SK-N-MC (cell line): ENCODE results near the gene CRISPLD2.

ENCODE experiments used
- DNase-seq: peaks from one replicate; pipeline ENCODE4 v3.0.0-alpha.2; 2011; ENCODE audit warnings: low read depth, low spot score
- H3K27ac ChIP-seq: fragments of 200-600 bp; sonication (generic); 2 replicates; pipeline ENCODE4 v1.5.1; 2016; ENCODE audit warnings: mixed run types
- H3K36me3 ChIP-seq: fragments of 200-600 bp; sonication (generic); 2 replicates; pipeline ENCODE4 v1.6.1; 2017; ENCODE audit warnings: antibody characterized with exemption, low read length, mixed read lengths; ENCODE audit not compliant: insufficient read depth
- H3K4me3 ChIP-seq: fragments of 200-600 bp; sonication (generic); 2 replicates; pipeline ENCODE4 v1.5.1; 2016
- H3K9ac ChIP-seq: fragments of 200-600 bp; sonication (generic); 2 replicates; pipeline ENCODE4 v1.8.0; 2017; ENCODE audit warnings: mixed run types, mixed read lengths; ENCODE audit not compliant: insufficient read length
- H3K9me3 ChIP-seq: fragments of 200-600 bp; sonication (generic); 2 replicates; pipeline ENCODE4 v1.6.1; 2017; ENCODE audit warnings: low read depth, mild to moderate bottlenecking, antibody characterized with exemption, low read length, moderate library complexity, mixed read lengths
- EZH2 ChIP-seq: fragments of 200-600 bp; sonication (generic); IDR thresholded peaks from one replicate; pipeline ENCODE4 v1.6.1; 2017; ENCODE audit warnings: antibody characterized with exemption
- FOXP2 ChIP-seq: optimal IDR thresholded peaks from 2 replicates; pipeline ENCODE3; 2011; ENCODE audit warnings: mild to moderate bottlenecking, moderate library complexity; ENCODE audit not compliant: insufficient read depth; ENCODE audit errors: extremely low read length, control extremely low read depth
- POLR2AphosphoS5 ChIP-seq: IDR thresholded peaks from 2 replicates; pipeline ENCODE4 v1.6.1; 2012; ENCODE audit warnings: mild to moderate bottlenecking, low read depth, low read length, borderline replicate concordance

CRISPLD2 gene

DNA sequence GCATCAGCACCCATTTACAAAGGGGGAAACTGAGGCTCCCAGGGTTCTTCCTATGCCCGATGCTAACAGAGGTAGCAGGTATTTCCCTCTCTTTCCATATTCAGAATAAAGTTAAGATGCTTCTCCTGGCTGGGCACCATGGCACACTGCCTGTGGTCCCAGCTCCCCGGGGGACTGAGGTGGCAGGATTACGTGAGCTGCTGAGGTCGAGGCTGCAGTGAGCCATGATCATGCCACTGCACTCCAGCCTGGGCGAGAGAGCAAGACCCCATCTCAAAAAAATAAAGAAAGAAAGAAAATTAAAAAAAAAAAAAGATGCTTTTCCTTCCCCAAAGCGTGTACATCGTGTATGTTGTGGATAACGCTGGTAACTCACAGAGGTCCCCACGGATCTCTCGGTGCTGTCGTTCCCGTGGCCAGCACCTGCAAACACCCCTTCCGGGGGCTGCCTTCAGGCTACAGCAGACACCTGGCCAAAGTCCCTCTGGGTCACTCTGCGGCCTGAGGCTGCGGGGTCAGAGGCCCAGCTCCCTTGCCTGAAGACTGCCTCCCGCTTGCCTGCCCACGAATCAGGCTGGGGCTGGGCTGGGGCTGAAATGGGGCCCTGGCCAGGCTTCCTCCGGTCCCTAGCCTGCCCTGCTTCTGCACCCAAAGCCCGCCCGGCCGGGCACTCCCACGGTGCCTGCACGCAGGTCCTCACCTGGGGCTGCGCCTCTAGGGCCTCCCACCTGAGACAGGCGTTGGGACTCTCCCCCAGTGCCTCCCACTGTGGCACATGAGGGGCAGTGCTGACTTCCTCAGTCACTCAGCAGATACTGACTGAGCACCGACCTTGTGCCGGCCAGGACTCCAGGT, 128.4 kb downstream of the CRISPLD2 start:
- Histone ChIP-seq H3K4me3 (no peak overlapping the region), H3K9me3 (no peaks in the 10 kb centered on the region), H3K36me3 (no peaks in the 10 kb centered on the region), H3K9ac (no peak overlapping the region), H3K27ac (no peak overlapping the region)
- no peak for DNase-seq
- TF ChIP-seq EZH2 (no peak), FOXP2 (no peak), POLR2AphosphoS5 (no peak)

DNA sequence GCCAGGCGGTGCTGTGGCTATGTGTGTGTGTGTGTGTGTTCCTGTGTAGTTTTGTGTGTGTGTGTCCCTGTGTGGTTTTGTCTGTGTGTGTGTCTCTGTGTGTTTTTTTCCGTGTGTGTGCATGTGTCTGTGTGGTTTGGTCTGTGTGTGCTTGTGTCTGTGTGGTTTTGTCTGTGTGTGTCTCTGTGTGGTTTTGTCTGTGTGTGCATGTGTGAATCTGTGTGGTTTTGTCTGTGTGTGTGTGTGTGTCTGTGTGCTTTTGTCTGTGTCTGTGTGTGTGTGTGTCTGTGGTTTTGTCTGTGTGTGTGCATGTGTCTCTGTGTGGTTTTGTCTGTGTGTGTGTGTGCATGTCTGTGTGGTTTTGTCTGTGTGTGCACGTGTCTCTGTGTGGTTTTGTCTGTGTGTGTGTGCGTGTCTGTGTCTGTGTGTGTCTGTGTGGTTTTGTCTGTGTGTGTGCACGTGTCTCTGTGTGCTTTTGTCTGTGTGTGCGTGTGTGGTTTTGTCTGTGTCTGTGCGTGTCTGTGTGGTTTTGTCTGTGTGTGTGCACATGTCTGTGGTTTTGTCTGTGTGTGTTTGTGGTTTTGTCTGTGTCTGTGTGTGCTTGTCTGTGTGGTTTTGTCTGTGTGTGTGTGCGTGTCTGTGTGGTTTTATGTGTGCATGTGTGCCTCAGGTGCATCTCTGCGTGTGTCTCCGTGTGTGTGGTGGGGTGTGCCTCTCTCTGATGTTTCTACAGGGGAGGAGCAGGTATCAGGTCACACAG, 129.2 kb downstream of the CRISPLD2 start:
- DNase-seq, result no peak
- no peak for TF ChIP-seq EZH2
- TF ChIP-seq POLR2AphosphoS5, result no peak
- no peak for TF ChIP-seq FOXP2
- H3K9ac ChIP-seq, result no peak overlapping the region
- H3K9me3 ChIP-seq, result no peaks in the 10 kb centered on the region
- H3K27ac ChIP-seq, result no peak overlapping the region
- H3K36me3 ChIP-seq, result no peaks in the 10 kb centered on the region
- no peak overlapping the region for H3K4me3 ChIP-seq

DNA sequence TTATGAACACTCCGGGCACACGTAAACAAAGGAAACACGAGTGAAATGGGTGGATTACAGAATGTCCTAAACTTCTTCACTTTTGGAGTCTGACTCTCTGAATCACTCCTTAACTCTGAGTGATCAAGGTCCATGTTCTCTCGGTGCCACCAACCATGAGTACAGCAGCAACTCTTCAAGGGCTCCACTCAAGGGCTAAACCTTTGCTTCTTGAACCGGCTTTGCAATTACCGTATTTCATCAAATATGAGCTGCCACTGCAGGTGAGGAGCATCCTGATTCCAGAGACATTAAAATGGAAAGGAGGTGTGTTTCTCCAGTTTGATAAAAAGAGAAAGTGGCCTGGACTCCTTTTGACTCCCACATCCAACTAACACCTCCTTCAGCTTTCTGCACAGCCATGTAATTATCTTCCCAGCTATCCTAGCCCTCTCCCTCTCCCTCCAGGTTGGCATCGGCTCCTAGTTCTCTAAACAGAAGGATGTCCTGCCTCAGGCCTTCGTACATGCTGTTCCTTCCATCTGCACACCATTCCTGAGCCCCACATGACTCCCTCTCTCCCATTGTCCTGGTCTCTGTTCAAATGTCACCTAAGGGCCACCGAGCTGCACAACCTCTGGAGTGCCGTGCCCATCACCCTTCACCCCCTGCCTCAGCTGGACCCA, 130.1 kb downstream of the CRISPLD2 start:
- Histone ChIP-seq H3K9me3 (no peaks in the 10 kb centered on the region), H3K36me3 (no peaks in the 10 kb centered on the region), H3K9ac (no peak overlapping the region), H3K4me3 (no peak overlapping the region), H3K27ac (no peak overlapping the region)
- TF ChIP-seq EZH2 (no peak), FOXP2 (no peak), POLR2AphosphoS5 (no peak)
- no peak for DNase-seq

- TF ChIP-seq POLR2AphosphoS5 (no peak), EZH2 (no peak), FOXP2 (no peak)
- Histone ChIP-seq H3K9me3 (no peaks in the 10 kb centered on the region), H3K27ac (no peak overlapping the region), H3K9ac (no peak overlapping the region), H3K36me3 (no peaks in the 10 kb centered on the region), H3K4me3 (no peak overlapping the region)
- DNase-seq, result no peak
Measured at GRCh38 chr16:84950906-84951305, 131.1 kb downstream of the CRISPLD2 start.

DNA sequence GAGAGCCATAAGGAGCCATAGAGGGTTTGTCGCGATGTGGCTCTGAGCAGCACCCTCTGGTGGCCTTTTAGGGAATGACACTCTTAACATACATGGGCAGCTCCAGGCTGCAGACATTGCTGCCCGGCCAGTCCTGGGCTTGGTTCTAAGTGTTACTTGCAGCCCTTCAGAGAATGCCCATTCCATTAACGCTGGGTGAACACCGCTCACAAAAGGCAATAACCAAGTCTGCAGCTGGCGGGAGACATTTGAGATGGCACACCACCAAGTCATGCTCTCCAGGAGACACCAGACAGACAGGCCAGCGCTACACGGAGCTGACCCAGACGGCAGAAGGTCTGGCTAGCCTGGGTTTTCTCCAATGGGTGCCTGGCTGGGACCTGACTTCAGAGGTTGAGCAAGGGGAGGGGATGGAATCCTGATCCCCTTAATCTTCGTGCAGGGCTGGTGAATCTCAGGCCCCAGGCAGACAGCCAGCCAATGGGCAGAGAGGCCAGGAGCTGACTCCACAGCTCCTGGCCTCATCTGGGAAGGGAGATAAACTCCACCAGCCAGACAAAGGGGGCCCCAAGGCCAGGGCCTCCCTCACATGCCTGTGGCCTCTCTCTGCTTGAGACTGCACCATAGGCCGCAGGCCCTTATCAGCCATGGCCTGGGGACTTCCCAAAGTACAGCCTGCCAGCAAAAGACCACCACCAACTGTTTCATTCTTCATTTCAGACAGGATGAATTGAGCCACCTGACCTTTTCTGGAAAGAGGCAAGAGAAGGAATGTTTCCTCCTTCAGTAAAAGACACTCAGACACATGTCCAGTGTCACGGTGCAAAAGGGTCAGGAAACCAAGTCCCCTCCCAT, 132.8 kb downstream of the CRISPLD2 start:
- Histone ChIP-seq H3K36me3 (no peaks in the 10 kb centered on the region), H3K4me3 (no peak overlapping the region), H3K9me3 (no peaks in the 10 kb centered on the region), H3K27ac (no peak overlapping the region), H3K9ac (no peak overlapping the region)
- DNase-seq, result no peak
- TF ChIP-seq FOXP2 (no peak), EZH2 (no peak), POLR2AphosphoS5 (no peak)

- H3K36me3 ChIP-seq, result no peaks in the 10 kb centered on the region
- no peak overlapping the region for H3K9ac ChIP-seq
- H3K27ac ChIP-seq, result no peak overlapping the region
- TF ChIP-seq FOXP2 (no peak), EZH2 (no peak), POLR2AphosphoS5 (no peak)
- H3K9me3 ChIP-seq, result no peaks in the 10 kb centered on the region
- H3K4me3 ChIP-seq, result no peak overlapping the region
- DNase-seq, result no peak
Measured at GRCh38 chr16:84953190-84953746, 133.5 kb downstream of the CRISPLD2 start.

- no peak for DNase-seq
- Histone ChIP-seq H3K27ac (no peak overlapping the region), H3K4me3 (no peak overlapping the region), H3K36me3 (no peaks in the 10 kb centered on the region), H3K9me3 (no peaks in the 10 kb centered on the region), H3K9ac (no peak overlapping the region)
- TF ChIP-seq EZH2, result no peak
- TF ChIP-seq POLR2AphosphoS5, result no peak
- no peak for TF ChIP-seq FOXP2
Measured at GRCh38 chr16:84955427-84955826, 135.6 kb downstream of the CRISPLD2 start.

GRCh38 chr16:84957192-84957591, 137.4 kb downstream of the CRISPLD2 start:
- Histone ChIP-seq H3K27ac (no peak overlapping the region), H3K4me3 (no peak overlapping the region), H3K9me3 (no peaks in the 10 kb centered on the region), H3K9ac (no peak overlapping the region), H3K36me3 (no peaks in the 10 kb centered on the region)
- DNase-seq, result no peak
- TF ChIP-seq POLR2AphosphoS5 (no peak), EZH2 (no peak), FOXP2 (no peak)
